Measurements from ENCODE around the gene ACAP2. TPM values are rescaled to one million over a fixed set of nuclear protein-coding genes. Genes with fewer than 3 reads are reported as not detected.

ACAP2 gene
- polyA plus RNA-seq, 2 of the 4 experiments (the other 2 are of a cell fraction): 7.8 to 26.0 TPM

- Histone ChIP-seq H3K4me1 (peaks cover 7% of the 10 kb centered on the region; the same call in 1 of the 3 replicates), H3K9me3 (no peaks in the 10 kb centered on the region), H3K4me3 (no peak overlapping the region), H3K27ac (no peak overlapping the region), H3K4me2 (no peak overlapping the region)
- WGBS (ENCODE audit: missing lambda C conversion rate): 92% methylated on average over 5 of the region's 13 CpGs
- no peak for FAIRE-seq
- DNase-seq (ENCODE audit: low read depth in 1 of 2, low spot score in 1 of 2): no peak
- no peak for TF ChIP-seq FOSB (CRISPR knock-in tag; IDR thresholded peaks at IDR 0.05)
- TF ChIP-seq TP53 (CRISPR knock-in tag; IDR thresholded peaks at IDR 0.05): no peak
- TF ChIP-seq ATOH8 (CRISPR knock-in tag; IDR thresholded peaks at IDR 0.05; ENCODE audit: low read depth): no peak
- CTCF ChIA-PET: interaction anchor here (1.2 to 5.4 kb wide), 5 partner anchors 10 to 583 kb away, joined by 3 to 44 read pairs (median 6); partner anchors contain the start of genes LSG1 and XXYLT1
- POLR2A ChIA-PET: interaction anchor here (0.8 kb wide), 1 partner anchor 568 kb away, joined by 3 read pairs; no protein-coding TSS in a partner anchor
- ATAC-seq: no peak
Measured at GRCh38 chr3:195255176-195255500, 187.7 kb downstream of the ACAP2 start.

GRCh38 chr3:195254454-195255175 is 188.2 kb downstream of the ACAP2 start:
- H3K9me3 ChIP-seq: no peaks in the 10 kb centered on the region
- ATAC-seq (no peak), FAIRE-seq (no peak), DNase-seq (ENCODE audit: low read depth in 1 of 2, low spot score in 1 of 2) (no peak)
- ChIA-PET POLR2A (interaction anchor here (0.8 kb wide), 1 partner anchor 568 kb away, joined by 3 read pairs; no protein-coding TSS in a partner anchor), CTCF (interaction anchor here (1.2 to 5.4 kb wide), 3 partner anchors 11 to 572 kb away, joined by 3 to 44 read pairs (median 6); partner anchors contain the start of gene XXYLT1)
- peaks cover 7% of the 10 kb centered on the region; the same call in 1 of the 3 replicates for H3K4me1 ChIP-seq
- no peak overlapping the region for H3K4me3 ChIP-seq
- H3K4me2 ChIP-seq: no peak overlapping the region
- 92% methylated on average over 13 of the region's 16 CpGs for WGBS (ENCODE audit: missing lambda C conversion rate)
- no peak overlapping the region for H3K27ac ChIP-seq
- TF ChIP-seq PHF8 (IDR thresholded peaks at IDR 0.05; ENCODE audit: borderline replicate concordance, low read depth) (no peak), RAD21 (conservative IDR thresholded peaks at IDR 0.05 in 1 of 2, IDR thresholded peaks at IDR 0.05 in 1 of 2) (no peak), KDM1A (IDR thresholded peaks at IDR 0.05; ENCODE audit: low read depth) (no peak), HOXA7 (CRISPR knock-in tag; IDR thresholded peaks at IDR 0.05) (no peak), JUN (IDR thresholded peaks at IDR 0.05) (no peak), MAZ (IDR thresholded peaks at IDR 0.05; ENCODE audit: borderline replicate concordance, low read depth, low read length) (no peak), ZNF302 (CRISPR knock-in tag; IDR thresholded peaks at IDR 0.05) (no peak), EP300 (IDR thresholded peaks at IDR 0.05) (no peak), TFCP2L1 (CRISPR knock-in tag; IDR thresholded peaks at IDR 0.05) (no peak), PBX3 (IDR thresholded peaks at IDR 0.05) (no peak), KDM5A (IDR thresholded peaks at IDR 0.05) (no peak), MAX (IDR thresholded peaks at IDR 0.05) (no peak), GATA3 (IDR thresholded peaks at IDR 0.05; ENCODE audit: borderline replicate concordance) (no peak), HEYL (CRISPR knock-in tag; IDR thresholded peaks at IDR 0.05) (no peak), HDAC2 (IDR thresholded peaks at IDR 0.05) (no peak), FOSL2 (IDR thresholded peaks at IDR 0.05) (no peak), FOSL2 (CRISPR knock-in tag; IDR thresholded peaks at IDR 0.05) (no peak), USF2 (IDR thresholded peaks at IDR 0.05) (no peak), SMC3 (IDR thresholded peaks at IDR 0.05) (no peak), RNF2 (IDR thresholded peaks at IDR 0.05; ENCODE audit: borderline replicate concordance, low read depth) (no peak), HMGXB4 (CRISPR knock-in tag; IDR thresholded peaks at IDR 0.05; ENCODE audit: borderline replicate concordance) (no peak)

Measured in A549 (cell line).